ENCODE results near the gene PADI6. TPM values are rescaled to one million over a fixed set of nuclear protein-coding genes. Genes with fewer than 3 reads are reported as not detected.

Gene PADI6
- polyA plus RNA-seq, 1 of the 3 experiments (the other 2 are of a cell fraction), result not detected

DNA sequence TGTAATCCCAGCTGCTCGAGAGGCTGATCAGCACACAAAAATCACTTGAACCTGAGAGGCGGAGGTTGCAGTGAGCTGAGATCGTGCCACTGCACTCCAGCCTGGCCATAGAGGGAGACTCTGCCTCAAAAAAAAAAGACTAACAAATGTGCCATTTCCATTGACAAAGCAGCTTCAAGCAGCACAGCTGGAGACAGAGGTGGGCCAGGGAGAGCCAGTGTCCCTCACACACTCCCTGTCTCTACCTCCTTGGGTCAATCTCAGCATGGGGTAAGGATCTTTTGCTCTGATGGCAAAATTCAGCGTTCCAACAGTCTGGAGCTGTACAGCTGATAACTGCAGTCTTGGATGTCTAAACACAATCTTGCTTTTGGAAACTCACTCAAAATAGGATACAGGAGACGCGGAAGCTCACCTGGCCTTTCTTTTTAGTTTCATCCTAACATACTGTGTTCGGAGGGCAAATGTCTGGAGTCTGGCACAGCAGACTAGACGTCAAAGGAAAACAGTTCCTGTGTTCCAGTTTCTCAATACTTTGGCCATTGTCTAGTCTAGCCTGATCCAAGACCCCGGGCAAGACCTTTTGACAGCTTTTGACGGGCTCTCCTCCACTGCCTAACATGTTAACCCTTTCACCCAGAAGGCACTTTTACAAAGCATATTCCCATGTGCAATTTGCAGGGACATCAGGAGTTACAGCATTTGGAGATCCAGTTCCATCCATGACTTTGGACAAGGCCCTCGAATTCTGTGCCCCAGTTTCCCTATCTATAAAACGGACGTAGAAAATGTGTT lies 64.6 kb downstream of the PADI6 start:
- no peak for DNase-seq
- Histone ChIP-seq H3K27ac (ENCODE audit: low read depth in 2 of 2, low read length in 1 of 2) (peak overlapping the region in 1 of 2 experiments; percentile 30; a peak in 3 of 4 replicates), H3K79me2 (ENCODE audit: insufficient read depth) (peaks cover 78% of the 10 kb centered on the region), H3K4me1 (ENCODE audit: control insufficient read depth in 1 of 2, insufficient read depth in 2 of 2, low read depth in 1 of 2, low read length in 1 of 2) (peaks cover 25 to 29% of the 10 kb centered on the region in 2 experiments), H3K36me3 (replicated peaks in 1 of 2; ENCODE audit: control insufficient read depth in 1 of 2, insufficient read depth in 2 of 2, low read length in 1 of 2) (peaks cover 10 to 31% of the 10 kb centered on the region in 2 experiments), H3K9ac (peak overlapping the region; percentile 62), H3F3A (replicated peaks; ENCODE audit: insufficient read depth) (peaks cover 16% of the 10 kb centered on the region), H3K9me3 (no peaks in the 10 kb centered on the region), H4K20me1 (ENCODE audit: insufficient read depth) (peaks cover 52% of the 10 kb centered on the region), H2AFZ (ENCODE audit: low read depth) (no peak overlapping the region), H3K4me2 (peak overlapping the region; percentile 91), H3K9me2 (no peaks in the 10 kb centered on the region), H3K4me3 (ENCODE audit: low read depth in 2 of 2, low read length in 1 of 2) (peak overlapping the region; percentile 71 to 86), H3K27me3 (ENCODE audit: insufficient read depth) (no peaks in the 10 kb centered on the region)
- POLR2A ChIA-PET, result interaction anchor here (0.6 kb wide), 1 partner anchor 1416 kb away, joined by 4 read pairs; no protein-coding TSS in a partner anchor
- CTCF ChIA-PET, result interaction anchor here (1.5 kb wide), 1 partner anchor 10 kb away, joined by 3 read pairs; no protein-coding TSS in a partner anchor
- 54% methylated on average over 10 of the region's 13 CpGs for WGBS (ENCODE audit: low lambda C conversion rate)
- TF ChIP-seq FOSL2 (IDR thresholded peaks at IDR 0.05; ENCODE audit: borderline replicate concordance, low read depth) (no peak), NFIC (IDR thresholded peaks at IDR 0.05; ENCODE audit: borderline replicate concordance) (no peak), GATA2 (CRISPR knock-in tag; IDR thresholded peaks at IDR 0.05) (no peak), EP300 (IDR thresholded peaks at IDR 0.05; ENCODE audit: borderline replicate concordance in 1 of 2, low read depth in 1 of 2, low read length in 1 of 2) (no peak), SMC3 (IDR thresholded peaks at IDR 0.05; ENCODE audit: low read depth, low read length) (no peak), YY1 (IDR thresholded peaks at IDR 0.05; ENCODE audit: low read depth) (no peak), ELF1 (IDR thresholded peaks at IDR 0.05) (no peak), JUND (IDR thresholded peaks at IDR 0.05) (no peak), POLR2AphosphoS5 (IDR thresholded peaks at IDR 0.05; ENCODE audit: low read depth, low read length) (no peak), TEAD4 (IDR thresholded peaks at IDR 0.05; ENCODE audit: borderline replicate concordance, insufficient read depth) (no peak), SIN3A (IDR thresholded peaks at IDR 0.05; ENCODE audit: borderline replicate concordance, low read depth, low read length) (no peak), MEF2A (IDR thresholded peaks at IDR 0.05; ENCODE audit: borderline replicate concordance, low read depth) (no peak), GABPA (IDR thresholded peaks at IDR 0.05; ENCODE audit: low read depth) (no peak), EZH2phosphoT487 (IDR thresholded peaks at IDR 0.05; ENCODE audit: borderline replicate concordance, low read depth) (no peak)
- TF ChIP-seq, protein P1, sequence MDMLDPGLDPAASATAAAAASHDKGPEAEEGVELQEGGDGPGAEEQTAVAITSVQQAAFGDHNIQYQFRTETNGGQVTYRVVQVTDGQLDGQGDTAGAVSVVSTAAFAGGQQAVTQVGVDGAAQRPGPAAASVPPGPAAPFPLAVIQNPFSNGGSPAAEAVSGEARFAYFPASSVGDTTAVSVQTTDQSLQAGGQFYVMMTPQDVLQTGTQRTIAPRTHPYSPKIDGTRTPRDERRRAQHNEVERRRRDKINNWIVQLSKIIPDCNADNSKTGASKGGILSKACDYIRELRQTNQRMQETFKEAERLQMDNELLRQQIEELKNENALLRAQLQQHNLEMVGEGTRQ (IDR thresholded peaks at IDR 0.05; ENCODE audit: borderline replicate concordance, low read depth, low read length), result no peak
- TF ChIP-seq, protein P2, sequence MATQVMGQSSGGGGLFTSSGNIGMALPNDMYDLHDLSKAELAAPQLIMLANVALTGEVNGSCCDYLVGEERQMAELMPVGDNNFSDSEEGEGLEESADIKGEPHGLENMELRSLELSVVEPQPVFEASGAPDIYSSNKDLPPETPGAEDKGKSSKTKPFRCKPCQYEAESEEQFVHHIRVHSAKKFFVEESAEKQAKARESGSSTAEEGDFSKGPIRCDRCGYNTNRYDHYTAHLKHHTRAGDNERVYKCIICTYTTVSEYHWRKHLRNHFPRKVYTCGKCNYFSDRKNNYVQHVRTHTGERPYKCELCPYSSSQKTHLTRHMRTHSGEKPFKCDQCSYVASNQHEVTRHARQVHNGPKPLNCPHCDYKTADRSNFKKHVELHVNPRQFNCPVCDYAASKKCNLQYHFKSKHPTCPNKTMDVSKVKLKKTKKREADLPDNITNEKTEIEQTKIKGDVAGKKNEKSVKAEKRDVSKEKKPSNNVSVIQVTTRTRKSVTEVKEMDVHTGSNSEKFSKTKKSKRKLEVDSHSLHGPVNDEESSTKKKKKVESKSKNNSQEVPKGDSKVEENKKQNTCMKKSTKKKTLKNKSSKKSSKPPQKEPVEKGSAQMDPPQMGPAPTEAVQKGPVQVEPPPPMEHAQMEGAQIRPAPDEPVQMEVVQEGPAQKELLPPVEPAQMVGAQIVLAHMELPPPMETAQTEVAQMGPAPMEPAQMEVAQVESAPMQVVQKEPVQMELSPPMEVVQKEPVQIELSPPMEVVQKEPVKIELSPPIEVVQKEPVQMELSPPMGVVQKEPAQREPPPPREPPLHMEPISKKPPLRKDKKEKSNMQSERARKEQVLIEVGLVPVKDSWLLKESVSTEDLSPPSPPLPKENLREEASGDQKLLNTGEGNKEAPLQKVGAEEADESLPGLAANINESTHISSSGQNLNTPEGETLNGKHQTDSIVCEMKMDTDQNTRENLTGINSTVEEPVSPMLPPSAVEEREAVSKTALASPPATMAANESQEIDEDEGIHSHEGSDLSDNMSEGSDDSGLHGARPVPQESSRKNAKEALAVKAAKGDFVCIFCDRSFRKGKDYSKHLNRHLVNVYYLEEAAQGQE (IDR thresholded peaks at IDR 0.05; ENCODE audit: low read depth, low read length), result no peak
- TF ChIP-seq, protein P3, sequence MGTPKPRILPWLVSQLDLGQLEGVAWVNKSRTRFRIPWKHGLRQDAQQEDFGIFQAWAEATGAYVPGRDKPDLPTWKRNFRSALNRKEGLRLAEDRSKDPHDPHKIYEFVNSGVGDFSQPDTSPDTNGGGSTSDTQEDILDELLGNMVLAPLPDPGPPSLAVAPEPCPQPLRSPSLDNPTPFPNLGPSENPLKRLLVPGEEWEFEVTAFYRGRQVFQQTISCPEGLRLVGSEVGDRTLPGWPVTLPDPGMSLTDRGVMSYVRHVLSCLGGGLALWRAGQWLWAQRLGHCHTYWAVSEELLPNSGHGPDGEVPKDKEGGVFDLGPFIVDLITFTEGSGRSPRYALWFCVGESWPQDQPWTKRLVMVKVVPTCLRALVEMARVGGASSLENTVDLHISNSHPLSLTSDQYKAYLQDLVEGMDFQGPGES (IDR thresholded peaks at IDR 0.05; ENCODE audit: low read depth, low read length), result no peak
